ENCODE data around the gene PRDM5. TPM values are rescaled to one million over a fixed set of nuclear protein-coding genes. Genes with fewer than 3 reads are reported as not detected.

Gene PRDM5
- total RNA-seq, 1 experiment from 2014 or later: 8.3 TPM

DNA sequence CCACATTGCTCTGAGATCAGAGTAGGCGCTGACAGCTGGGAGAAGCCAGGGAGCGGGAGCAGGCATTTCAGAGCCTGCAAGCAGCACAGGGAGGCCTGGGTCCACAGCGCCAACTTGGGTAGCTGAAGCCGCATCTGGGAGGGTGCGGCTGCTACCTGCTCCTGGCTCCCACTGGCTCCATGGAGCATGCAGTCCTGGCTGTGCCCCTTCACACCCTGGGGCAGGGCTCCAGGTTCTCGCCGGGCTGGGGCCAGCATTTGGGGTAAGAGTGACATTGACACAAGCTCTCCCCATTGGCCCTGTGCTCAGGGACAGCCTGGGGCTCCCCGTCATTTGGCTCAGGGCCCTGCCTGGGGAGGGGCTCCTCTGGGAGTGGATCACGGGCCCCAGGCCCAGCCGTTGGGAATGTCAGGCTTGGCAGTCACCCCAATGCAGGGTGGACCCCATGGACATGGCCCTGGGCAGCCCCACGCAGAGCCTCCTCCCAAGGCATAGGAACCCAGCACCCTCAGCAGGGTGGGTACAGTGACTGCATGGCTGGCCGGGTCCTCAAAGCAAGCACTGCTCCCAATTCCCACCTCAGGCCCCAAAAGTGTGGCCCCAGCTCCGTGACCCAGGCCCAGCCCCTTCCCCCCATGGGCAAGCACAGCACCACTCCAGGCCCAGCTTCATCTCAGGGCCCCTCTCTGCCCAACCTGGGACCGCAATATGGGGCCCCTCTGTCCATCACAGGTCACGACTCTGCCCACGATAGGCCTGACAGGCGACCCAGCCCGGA lies 82.4 kb downstream of the PRDM5 start:
- no peak for DNase-seq
- intact Hi-C loops (cut with micrococcal nuclease; ENCODE audit: unreplicated experiment): no loop called here
- no peak overlapping the region for H3K4me3 Mint-ChIP-seq (ENCODE audit: low read depth, unreplicated experiment)
- TF ChIP-seq, protein P1, sequence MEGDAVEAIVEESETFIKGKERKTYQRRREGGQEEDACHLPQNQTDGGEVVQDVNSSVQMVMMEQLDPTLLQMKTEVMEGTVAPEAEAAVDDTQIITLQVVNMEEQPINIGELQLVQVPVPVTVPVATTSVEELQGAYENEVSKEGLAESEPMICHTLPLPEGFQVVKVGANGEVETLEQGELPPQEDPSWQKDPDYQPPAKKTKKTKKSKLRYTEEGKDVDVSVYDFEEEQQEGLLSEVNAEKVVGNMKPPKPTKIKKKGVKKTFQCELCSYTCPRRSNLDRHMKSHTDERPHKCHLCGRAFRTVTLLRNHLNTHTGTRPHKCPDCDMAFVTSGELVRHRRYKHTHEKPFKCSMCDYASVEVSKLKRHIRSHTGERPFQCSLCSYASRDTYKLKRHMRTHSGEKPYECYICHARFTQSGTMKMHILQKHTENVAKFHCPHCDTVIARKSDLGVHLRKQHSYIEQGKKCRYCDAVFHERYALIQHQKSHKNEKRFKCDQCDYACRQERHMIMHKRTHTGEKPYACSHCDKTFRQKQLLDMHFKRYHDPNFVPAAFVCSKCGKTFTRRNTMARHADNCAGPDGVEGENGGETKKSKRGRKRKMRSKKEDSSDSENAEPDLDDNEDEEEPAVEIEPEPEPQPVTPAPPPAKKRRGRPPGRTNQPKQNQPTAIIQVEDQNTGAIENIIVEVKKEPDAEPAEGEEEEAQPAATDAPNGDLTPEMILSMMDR (IDR thresholded peaks at IDR 0.05; ENCODE audit: unreplicated experiment): no peak
- CTCF ChIA-PET: no interaction called here
- no peaks in the 10 kb centered on the region for H3K27me3 Mint-ChIP-seq (ENCODE audit: unreplicated experiment)
- H3K4me1 Mint-ChIP-seq (ENCODE audit: low read depth, unreplicated experiment): no peaks in the 10 kb centered on the region
- no peak overlapping the region for H3K27ac Mint-ChIP-seq (ENCODE audit: unreplicated experiment)
- H3K36me3 Mint-ChIP-seq (ENCODE audit: insufficient read depth, unreplicated experiment): no peaks in the 10 kb centered on the region
- H3K9me3 Mint-ChIP-seq (ENCODE audit: low read depth, unreplicated experiment): no peaks in the 10 kb centered on the region
- BruUV-seq (replicated peaks): no TSS peak

DNA sequence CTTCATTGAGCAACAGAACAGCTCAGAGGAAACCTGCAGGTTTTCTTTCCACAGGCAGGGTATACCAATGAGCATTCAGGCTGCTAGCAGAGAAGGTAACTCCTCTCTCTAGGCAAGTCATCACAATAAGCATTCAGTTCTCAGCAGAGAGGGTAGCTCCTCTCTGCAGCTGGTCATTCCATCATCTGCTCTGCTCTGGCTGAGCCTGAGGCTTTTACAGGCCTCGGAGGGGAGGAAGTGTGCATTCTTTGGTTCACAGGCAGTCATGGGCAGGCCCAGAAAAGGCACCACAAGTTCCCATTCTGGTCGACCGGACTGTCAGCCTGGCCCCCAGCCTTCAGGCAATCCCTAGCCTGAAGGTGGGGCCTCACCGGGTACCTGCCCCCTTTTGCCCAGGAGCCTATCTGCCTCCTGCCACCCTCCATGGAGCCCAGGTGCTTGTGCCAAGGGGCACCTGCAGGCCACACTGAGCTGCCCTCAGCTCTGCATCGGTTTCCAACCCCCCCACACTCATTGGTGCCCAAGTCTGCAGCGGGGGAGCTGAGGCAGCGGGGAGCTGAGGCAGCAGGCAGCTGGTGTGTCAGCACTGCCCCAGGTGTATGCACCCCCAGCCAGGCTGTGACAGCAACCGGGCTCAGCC lies 83.1 kb downstream of the PRDM5 start:
- BruUV-seq (replicated peaks): no TSS peak

DNA sequence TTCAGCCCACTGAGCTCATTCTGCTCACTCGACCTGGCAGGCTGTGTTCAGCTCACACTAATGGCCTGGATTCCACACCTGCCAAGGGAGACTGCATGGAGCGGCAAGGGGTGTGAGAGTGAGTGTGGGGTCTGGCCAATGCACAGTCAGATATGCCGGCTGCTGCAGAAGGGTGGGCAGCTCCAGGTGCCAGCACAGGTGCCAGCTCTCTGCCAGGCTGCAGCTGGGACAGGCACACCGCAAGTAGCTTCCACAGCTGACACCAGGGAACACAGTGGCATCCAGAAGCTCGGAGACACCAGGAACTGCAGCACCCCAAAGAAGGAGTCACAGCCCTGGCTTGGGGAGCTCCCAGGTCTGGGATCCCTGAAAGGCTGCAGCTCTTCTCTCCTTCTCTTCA lies 83.7 kb downstream of the PRDM5 start:
- Mint-ChIP-seq H3K4me1 (ENCODE audit: low read depth, unreplicated experiment) (no peaks in the 10 kb centered on the region), H3K27ac (ENCODE audit: unreplicated experiment) (no peak overlapping the region), H3K36me3 (ENCODE audit: insufficient read depth, unreplicated experiment) (no peaks in the 10 kb centered on the region), H3K4me3 (ENCODE audit: low read depth, unreplicated experiment) (no peak overlapping the region), H3K27me3 (ENCODE audit: unreplicated experiment) (no peaks in the 10 kb centered on the region), H3K9me3 (ENCODE audit: low read depth, unreplicated experiment) (no peaks in the 10 kb centered on the region)
- DNase-seq: no peak
- TF ChIP-seq, protein P1 (IDR thresholded peaks at IDR 0.05; ENCODE audit: unreplicated experiment): no peak
- CTCF ChIA-PET: no interaction called here
- intact Hi-C loops (cut with micrococcal nuclease; ENCODE audit: unreplicated experiment): no loop called here
- no TSS peak for BruUV-seq (replicated peaks)

More for the DNA sequence above, 83.1 kb downstream of the PRDM5 start:
- Mint-ChIP-seq H3K27me3 (ENCODE audit: unreplicated experiment) (no peaks in the 10 kb centered on the region), H3K27ac (ENCODE audit: unreplicated experiment) (no peak overlapping the region), H3K36me3 (ENCODE audit: insufficient read depth, unreplicated experiment) (no peaks in the 10 kb centered on the region), H3K4me1 (ENCODE audit: low read depth, unreplicated experiment) (no peaks in the 10 kb centered on the region), H3K9me3 (ENCODE audit: low read depth, unreplicated experiment) (no peaks in the 10 kb centered on the region), H3K4me3 (ENCODE audit: low read depth, unreplicated experiment) (no peak overlapping the region)
- intact Hi-C loops (cut with micrococcal nuclease; ENCODE audit: unreplicated experiment): no loop called here
- TF ChIP-seq, protein P1 (IDR thresholded peaks at IDR 0.05; ENCODE audit: unreplicated experiment): no peak
- no peak for DNase-seq
- CTCF ChIA-PET: no interaction called here

DNA sequence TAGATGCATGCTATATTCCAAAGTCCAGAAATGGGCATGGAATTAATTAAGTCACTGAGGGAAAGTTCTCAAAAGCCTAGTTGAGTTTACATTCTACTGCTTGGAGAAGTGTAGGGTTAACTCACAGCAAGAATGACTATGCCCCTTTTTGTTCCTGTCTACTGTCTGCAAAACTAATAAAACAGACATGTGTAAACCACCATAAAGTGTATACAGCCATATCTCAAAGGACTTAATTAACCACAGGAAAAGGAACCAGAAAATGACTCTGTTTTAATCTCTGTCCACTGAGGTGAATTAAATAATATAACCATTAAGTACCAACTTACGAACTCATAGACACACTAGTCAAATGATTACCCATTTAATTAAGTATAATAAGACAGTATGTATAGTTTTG lies 84.9 kb downstream of the PRDM5 start:
- CTCF ChIA-PET: no interaction called here
- Mint-ChIP-seq H3K9me3 (ENCODE audit: low read depth, unreplicated experiment) (no peaks in the 10 kb centered on the region), H3K27ac (ENCODE audit: unreplicated experiment) (no peak overlapping the region), H3K4me1 (ENCODE audit: low read depth, unreplicated experiment) (no peaks in the 10 kb centered on the region), H3K36me3 (ENCODE audit: insufficient read depth, unreplicated experiment) (no peaks in the 10 kb centered on the region), H3K27me3 (ENCODE audit: unreplicated experiment) (no peaks in the 10 kb centered on the region), H3K4me3 (ENCODE audit: low read depth, unreplicated experiment) (no peak overlapping the region)
- no TSS peak for BruUV-seq (replicated peaks)
- intact Hi-C loops (cut with micrococcal nuclease; ENCODE audit: unreplicated experiment): no loop called here
- DNase-seq: no peak
- TF ChIP-seq, protein P1 (IDR thresholded peaks at IDR 0.05; ENCODE audit: unreplicated experiment): no peak
